HCT116 (cell line): ENCODE results near the gene RNASE8. TPM values are rescaled to one million over a fixed set of nuclear protein-coding genes. Genes with fewer than 3 reads are reported as not detected.

Experiments
- ATAC-seq: fragments of 200-7000 bp; cut with Tn5 transposase; 2 replicates; pipeline ENCODE4 v1.9.1; 2020; ENCODE audit warnings: mild to moderate bottlenecking, moderate library complexity
- BruUV-seq: library from RNA; stranded (reverse); fragments of 400-500 nt; replicated peaks from 2 replicates; lab custom pipeline; 2021; lab: Mats Ljungman, UMichigan
- CTCF ChIA-PET: fragments of 300-600 bp; sonication (Branson Sonifier 250); formaldehyde crosslinking; loops from one replicate; lab custom pipeline; 2021; ENCODE audit warnings: antibody characterized with exemption; lab: Charles Lee
- POLR2A ChIA-PET: fragments of 300-600, 350-600 bp; sonication (Branson Sonifier 250); formaldehyde crosslinking; loops from one replicate; lab custom pipeline; 2021; ENCODE audit warnings: antibody characterized with exemption; lab: Charles Lee
- RAD21 ChIA-PET, 2 experiments: fragments of 300-600 bp; sonication (Branson Sonifier 250); formaldehyde crosslinking; loops; one replicate each; lab custom pipeline; 2023; ENCODE audit warnings: low total read pairs in 2 of 2; ENCODE audit not compliant: uncharacterized antibody in 2 of 2, unreplicated experiment in 2 of 2, low non-redundant PET in 1 of 2; lab: Charles Lee
- DNase-seq: peaks from one replicate; pipeline ENCODE4 v3.0.0-alpha.2; 2010; ENCODE audit warnings: low read depth, low spot score
- H2AFZ ChIP-seq: fragments of 200-600 bp; shearing (Covaris generic), sonication (generic); 2 replicates; pipeline ENCODE4 v1.6.1; 2017; ENCODE audit warnings: low read depth, mixed run types, mixed read lengths, antibody characterized with exemption, low read length; ENCODE audit not compliant: poor library complexity, severe bottlenecking
- H3K27ac ChIP-seq: 2 replicates; pipeline ENCODE4 v1.5.1; 2012; ENCODE audit warnings: low read depth, low read length
- H3K27me3 ChIP-seq: fragments of 200-600 bp; sonication (generic); 2 replicates; pipeline ENCODE4 v1.6.1; 2016; ENCODE audit warnings: mixed run types, low read length, mixed read lengths; ENCODE audit not compliant: insufficient read depth
- H3K36me3 ChIP-seq, 2 experiments: fragments of 200-500 bp in 1 of 2; fragments of 200-600 bp in 1 of 2; sonication (Bioruptor generic) in 1 of 2; sonication (generic) in 1 of 2; 2 replicates each; pipeline versions ENCODE4 v1.5.1 to v1.6.1; 2014 to 2016; ENCODE audit warnings: low read length in 2 of 2, inconsistent platforms in 1 of 2, mixed read lengths in 1 of 2, mixed run types in 1 of 2; ENCODE audit not compliant: insufficient read depth in 2 of 2, control insufficient read depth in 1 of 2
- H3K4me1 ChIP-seq, 2 experiments: fragments of 200-600 bp in 1 of 2; sonication (generic) in 1 of 2; 2 replicates each; pipeline versions ENCODE4 v1.5.1 to v1.6.1; 2012 to 2017; ENCODE audit warnings: low read length in 2 of 2, inconsistent platforms in 1 of 2, mild to moderate bottlenecking in 1 of 2, mixed read lengths in 1 of 2, mixed run types in 1 of 2, moderate library complexity in 1 of 2; ENCODE audit not compliant: insufficient read depth in 2 of 2, control insufficient read depth in 1 of 2
- H3K4me2 ChIP-seq: fragments of 200-600 bp; sonication (generic); 2 replicates; pipeline ENCODE4 v1.6.1; 2017; ENCODE audit warnings: mixed run types, low read length, mixed read lengths
- H3K4me3 ChIP-seq, 2 experiments: fragments of 200-600 bp in 1 of 2; sonication (generic) in 1 of 2; replicated peaks in 1 of 2; 2 replicates each; pipeline ENCODE4 v1.5.1; 2011 to 2016; ENCODE audit warnings: low read length in 2 of 2, control low read depth in 1 of 2, low read depth in 1 of 2, mild to moderate bottlenecking in 1 of 2, mixed read lengths in 1 of 2, mixed run types in 1 of 2
- H3K79me2 ChIP-seq: fragments of 200-600 bp; sonication (generic); 2 replicates; pipeline ENCODE4 v1.6.1; 2017; ENCODE audit warnings: mild to moderate bottlenecking, mixed run types, low read length, moderate library complexity, mixed read lengths; ENCODE audit not compliant: insufficient read depth
- H3K9ac ChIP-seq: fragments of 200-600 bp; sonication (generic); 2 replicates; pipeline ENCODE4 v1.6.1; 2016; ENCODE audit warnings: low read length, mixed read lengths
- H3K9me2 ChIP-seq: fragments of 200-600 bp; sonication (generic), shearing (Covaris generic); 2 replicates; pipeline ENCODE4 v1.6.1; 2017; ENCODE audit warnings: mixed run types, mild to moderate bottlenecking, moderate library complexity; ENCODE audit not compliant: insufficient read depth
- H3K9me3 ChIP-seq, 2 experiments: fragments of 200-500 bp in 1 of 2; fragments of 200-600 bp in 1 of 2; sonication (Bioruptor generic) in 1 of 2; sonication (generic) in 1 of 2; 2 replicates each; pipeline ENCODE4 v1.6.1; 2014 to 2017; ENCODE audit warnings: low read length in 2 of 2, mixed read lengths in 2 of 2, inconsistent platforms in 1 of 2, low read depth in 1 of 2, mild to moderate bottlenecking in 1 of 2, mixed run types in 1 of 2, moderate library complexity in 1 of 2; ENCODE audit not compliant: control insufficient read depth in 1 of 2, insufficient read depth in 1 of 2
- H4K20me1 ChIP-seq: fragments of 200-600 bp; sonication (generic), shearing (Covaris generic); 2 replicates; pipeline ENCODE4 v1.6.1; 2017; ENCODE audit warnings: mixed run types, mild to moderate bottlenecking, moderate library complexity; ENCODE audit not compliant: insufficient read depth
- CEBPB ChIP-seq: IDR thresholded peaks from 2 replicates; pipeline ENCODE4 v1.6.1; 2012; ENCODE audit warnings: low read depth
- EGR1 ChIP-seq: IDR thresholded peaks from 2 replicates; pipeline ENCODE4 v1.6.1; 2012; ENCODE audit warnings: low read depth
- EZH2 ChIP-seq: fragments of 200-600 bp; sonication (generic); IDR thresholded peaks from 2 replicates; pipeline ENCODE4 v1.6.1; 2017; ENCODE audit warnings: antibody characterized with exemption, mixed run types
- FOSL1 ChIP-seq: IDR thresholded peaks from 2 replicates; pipeline ENCODE4 v1.6.1; 2012; ENCODE audit warnings: low read depth
- JUND ChIP-seq: IDR thresholded peaks from 2 replicates; pipeline ENCODE4 v1.6.1; 2012
- POLR2A ChIP-seq: IDR thresholded peaks from 2 replicates; pipeline ENCODE4 v1.7.0; 2011; ENCODE audit warnings: borderline replicate concordance; ENCODE audit not compliant: insufficient read depth, insufficient read length; ENCODE audit errors: extremely low read depth
- POLR2AphosphoS5 ChIP-seq: IDR thresholded peaks from 2 replicates; pipeline ENCODE4 v1.6.1; 2011; ENCODE audit warnings: mild to moderate bottlenecking, low read depth, low read length, moderate library complexity
- RAD21 ChIP-seq: IDR thresholded peaks from 2 replicates; pipeline ENCODE4 v1.6.1; 2012; ENCODE audit warnings: low read depth, mild to moderate bottlenecking
- SIN3A ChIP-seq: IDR thresholded peaks from 2 replicates; pipeline ENCODE4 v1.6.1; 2012; ENCODE audit warnings: low read depth
- SP1 ChIP-seq: IDR thresholded peaks from 2 replicates; pipeline ENCODE4 v1.6.1; 2012; ENCODE audit warnings: low read depth
- SRF ChIP-seq: IDR thresholded peaks from 2 replicates; pipeline ENCODE4 v1.6.1; 2012; ENCODE audit warnings: low read depth
- TCF7L2 ChIP-seq: IDR thresholded peaks from 2 replicates; pipeline ENCODE4 v1.7.0; 2011; ENCODE audit warnings: borderline replicate concordance, inconsistent platforms; ENCODE audit not compliant: insufficient read depth, insufficient read length; ENCODE audit errors: extremely low read depth
- YY1 ChIP-seq: IDR thresholded peaks from 2 replicates; pipeline ENCODE4 v1.6.1; 2011; ENCODE audit warnings: low read length, low read depth, moderate library complexity, mild to moderate bottlenecking; ENCODE audit not compliant: insufficient replicate concordance; ENCODE audit errors: extremely low read depth
- ZFX ChIP-seq: fragments of 450-650 bp; IDR thresholded peaks from 2 replicates; pipeline ENCODE4 v1.6.1; 2017
- intact Hi-C: fragments of 100-400 bp; cut with micrococcal nuclease; formaldehyde crosslinking; loops from 2 replicates; pipeline ENCODE4 v1.10.0; 2022
- total RNA-seq: library from RNA; stranded (reverse); gene quantifications from one replicate; pipeline ENCODE4 v1.2.1, GENCODE V29; 2021; ENCODE audit not compliant: unreplicated experiment
- TF ChIP-seq, protein P1 (sequence below): IDR thresholded peaks from 2 replicates; pipeline ENCODE4 v1.6.1; 2012
- TF ChIP-seq, protein P2 (sequence below): IDR thresholded peaks from 2 replicates; pipeline ENCODE4 v1.6.1; 2012; ENCODE audit warnings: low read depth

The RNASE8 gene
- total RNA-seq, 1 experiment from 2014 or later, result not detected

DNA sequence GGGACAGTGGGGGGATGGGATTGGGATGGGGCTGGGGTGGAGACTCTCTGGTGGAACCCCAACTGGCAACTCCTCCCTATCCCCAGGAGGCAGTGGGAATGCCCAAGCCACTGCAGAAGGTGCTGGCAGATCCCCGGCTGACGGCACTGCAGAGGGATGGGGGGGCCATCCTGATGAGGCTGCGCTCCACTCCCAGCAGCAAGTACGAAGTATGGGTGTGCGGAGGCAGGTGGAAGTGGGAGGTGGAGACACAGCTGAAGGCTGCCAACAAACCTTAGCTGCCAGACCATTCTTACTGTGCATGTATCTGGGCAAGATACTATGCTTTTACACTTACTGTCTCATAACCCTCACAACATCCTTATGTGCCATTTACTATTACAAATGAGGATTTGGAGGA lies 20.7 kb downstream of the RNASE8 start:
- Histone ChIP-seq H4K20me1 (no peaks in the 10 kb centered on the region), H3K9ac (no peak overlapping the region), H2AFZ (no peak overlapping the region), H3K4me2 (no peak overlapping the region), H3K4me3 (no peak overlapping the region), H3K4me1 (peaks cover 3 to 10% of the 10 kb centered on the region in 2 experiments; a peak in 3 of 4 replicates), H3K9me2 (no peaks in the 10 kb centered on the region), H3K79me2 (no peaks in the 10 kb centered on the region), H3K9me3 (no peaks in the 10 kb centered on the region), H3K36me3 (no peaks in the 10 kb centered on the region; a peak in 1 of 4 replicates), H3K27ac (no peak overlapping the region), H3K27me3 (no peaks in the 10 kb centered on the region)
- ChIA-PET RAD21 (no interaction called here), POLR2A (no interaction called here), CTCF (no interaction called here)
- TF ChIP-seq, protein P1, sequence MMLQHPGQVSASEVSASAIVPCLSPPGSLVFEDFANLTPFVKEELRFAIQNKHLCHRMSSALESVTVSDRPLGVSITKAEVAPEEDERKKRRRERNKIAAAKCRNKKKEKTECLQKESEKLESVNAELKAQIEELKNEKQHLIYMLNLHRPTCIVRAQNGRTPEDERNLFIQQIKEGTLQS, result no peak
- TF ChIP-seq ZFX (no peak), EZH2 (no peak), EGR1 (no peak), CEBPB (no peak), TCF7L2 (no peak), POLR2AphosphoS5 (no peak), RAD21 (no peak), SRF (no peak), JUND (no peak), FOSL1 (no peak), YY1 (no peak), POLR2A (no peak), SP1 (no peak), SIN3A (no peak)
- TF ChIP-seq, protein P2, sequence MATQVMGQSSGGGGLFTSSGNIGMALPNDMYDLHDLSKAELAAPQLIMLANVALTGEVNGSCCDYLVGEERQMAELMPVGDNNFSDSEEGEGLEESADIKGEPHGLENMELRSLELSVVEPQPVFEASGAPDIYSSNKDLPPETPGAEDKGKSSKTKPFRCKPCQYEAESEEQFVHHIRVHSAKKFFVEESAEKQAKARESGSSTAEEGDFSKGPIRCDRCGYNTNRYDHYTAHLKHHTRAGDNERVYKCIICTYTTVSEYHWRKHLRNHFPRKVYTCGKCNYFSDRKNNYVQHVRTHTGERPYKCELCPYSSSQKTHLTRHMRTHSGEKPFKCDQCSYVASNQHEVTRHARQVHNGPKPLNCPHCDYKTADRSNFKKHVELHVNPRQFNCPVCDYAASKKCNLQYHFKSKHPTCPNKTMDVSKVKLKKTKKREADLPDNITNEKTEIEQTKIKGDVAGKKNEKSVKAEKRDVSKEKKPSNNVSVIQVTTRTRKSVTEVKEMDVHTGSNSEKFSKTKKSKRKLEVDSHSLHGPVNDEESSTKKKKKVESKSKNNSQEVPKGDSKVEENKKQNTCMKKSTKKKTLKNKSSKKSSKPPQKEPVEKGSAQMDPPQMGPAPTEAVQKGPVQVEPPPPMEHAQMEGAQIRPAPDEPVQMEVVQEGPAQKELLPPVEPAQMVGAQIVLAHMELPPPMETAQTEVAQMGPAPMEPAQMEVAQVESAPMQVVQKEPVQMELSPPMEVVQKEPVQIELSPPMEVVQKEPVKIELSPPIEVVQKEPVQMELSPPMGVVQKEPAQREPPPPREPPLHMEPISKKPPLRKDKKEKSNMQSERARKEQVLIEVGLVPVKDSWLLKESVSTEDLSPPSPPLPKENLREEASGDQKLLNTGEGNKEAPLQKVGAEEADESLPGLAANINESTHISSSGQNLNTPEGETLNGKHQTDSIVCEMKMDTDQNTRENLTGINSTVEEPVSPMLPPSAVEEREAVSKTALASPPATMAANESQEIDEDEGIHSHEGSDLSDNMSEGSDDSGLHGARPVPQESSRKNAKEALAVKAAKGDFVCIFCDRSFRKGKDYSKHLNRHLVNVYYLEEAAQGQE, result no peak
- DNase-seq, result no peak
- no peak for ATAC-seq
- BruUV-seq, result no TSS peak
- intact Hi-C loops, result no loop called here
